HG02970 (cell line): Measurements from ENCODE around the gene C2orf68.
"Not testable (repeated sequence)": the region's sequence is repeated elsewhere in the genome, so short reads cannot be mapped to it uniquely, and the experiment has no call there.

ENCODE experiments used
- ATAC-seq: cut with Tn5 transposase; IDR thresholded peaks from one replicate; pipeline ENCODE4 v1.9.1; 2021; ENCODE audit warnings: mild to moderate bottlenecking, moderate library complexity, moderate number of reproducible peaks; ENCODE audit not compliant: unreplicated experiment, low FRiP score

Gene C2orf68

GRCh38 chr2:85635011-85635410 is 23.1 kb upstream of the C2orf68 start:
- no peak for ATAC-seq

- no peak for ATAC-seq
These were observed 19.4 kb upstream of the C2orf68 start for GRCh38 chr2:85631316-85631715.

GRCh38 chr2:85628658-85629057 is 16.8 kb upstream of the C2orf68 start:
- ATAC-seq: no peak

- no peak for ATAC-seq
These were observed 12.1 kb upstream of the C2orf68 start for GRCh38 chr2:85623991-85624390.

- ATAC-seq: no peak
These were observed 9.5 kb upstream of the C2orf68 start for GRCh38 chr2:85621338-85621737.

GRCh38 chr2:85619617-85620016 is 7.8 kb upstream of the C2orf68 start:
- no peak for ATAC-seq

- ATAC-seq: not testable (repeated sequence)
These were observed 5.9 kb upstream of the C2orf68 start for GRCh38 chr2:85617723-85618122.

- ATAC-seq: no peak
These were observed 3.5 kb upstream of the C2orf68 start for GRCh38 chr2:85615413-85615728.

GRCh38 chr2:85614757-85615156 is 2.9 kb upstream of the C2orf68 start:
- not testable (repeated sequence) for ATAC-seq

GRCh38 chr2:85613717-85614515 is 2.0 kb upstream of the C2orf68 start:
- ATAC-seq: no peak

GRCh38 chr2:85611217-85611704 is 605 bp downstream of the C2orf68 start:
- peak; percentile 11 for ATAC-seq

GRCh38 chr2:85607268-85608215 is 4.3 kb downstream of the C2orf68 start:
- no peak for ATAC-seq

GRCh38 chr2:85606116-85606455 is 5.8 kb downstream of the C2orf68 start:
- ATAC-seq: no peak

GRCh38 chr2:85605406-85606115 is 6.3 kb downstream of the C2orf68 start:
- no peak for ATAC-seq

GRCh38 chr2:85604568-85605339 is 7.1 kb downstream of the C2orf68 start:
- no peak for ATAC-seq

- not testable (repeated sequence) for ATAC-seq
These were observed 7.8 kb downstream of the C2orf68 start for GRCh38 chr2:85604133-85604444.

- peak; percentile 91 for ATAC-seq
These were observed 9.2 kb downstream of the C2orf68 start, which contains the start of gene TMEM150A for GRCh38 chr2:85602476-85603234. TSS of gene TMEM150A (minus strand) at chr2:85602698. CDS start at chr2:85601948, 750 bp downstream.

GRCh38 chr2:85601771-85602475 is 9.9 kb downstream of the C2orf68 start:
- peak; percentile 40 for ATAC-seq
